Activated naive CD8-positive, alpha-beta T cell treated with anti-CD3 and anti-CD28 coated beads, Interleukin-2, amount 10 ng/mL, durations not matched to agents 7 days and 5 days (primary cell): ENCODE measurements around the gene BTNL2. TPM values are rescaled to one million over a fixed set of nuclear protein-coding genes. Genes with fewer than 3 reads are reported as not detected.
"Not testable (repeated sequence)": the region's sequence is repeated elsewhere in the genome, so short reads cannot be mapped to it uniquely, and the experiment has no call there.

Experiments used
- ATAC-seq: fragments of 150-1000 bp; cut with Tn5 transposase; one replicate; pipeline ENCODE4 v1.10.0; 2021; ENCODE audit warnings: low read depth, moderate library complexity
- POLR2A ChIA-PET: fragments of 350-600 bp; sonication (Branson Sonifier 250); formaldehyde crosslinking; loops from one replicate; lab custom pipeline; 2021; ENCODE audit warnings: antibody characterized with exemption; lab: Charles Lee
- DNase-seq: peaks from one replicate; pipeline ENCODE4 v3.0.0; 2021
- H3K27ac Mint-ChIP-seq: one replicate; pipeline ENCODE4 v1.8.0; 2022; ENCODE audit warnings: mild to moderate bottlenecking, mixed read lengths
- H3K27me3 Mint-ChIP-seq: one replicate; pipeline ENCODE4 v1.8.0; 2022; ENCODE audit warnings: mild to moderate bottlenecking, moderate library complexity, mixed read lengths
- H3K36me3 Mint-ChIP-seq: one replicate; pipeline ENCODE4 v1.8.0; 2021; ENCODE audit warnings: mild to moderate bottlenecking, mixed read lengths
- H3K4me1 Mint-ChIP-seq: one replicate; pipeline ENCODE4 v1.8.0; 2021; ENCODE audit warnings: mixed read lengths
- H3K4me3 Mint-ChIP-seq: one replicate; pipeline ENCODE4 v1.8.0; 2022; ENCODE audit warnings: mild to moderate bottlenecking, moderate library complexity, mixed read lengths
- H3K9me3 Mint-ChIP-seq: one replicate; pipeline ENCODE4 v1.8.0; 2021; ENCODE audit warnings: mixed read lengths
- total RNA-seq, 2 experiments: library from RNA; stranded (reverse); gene quantifications; one replicate each; pipeline ENCODE4 v1.2.3, GENCODE V29; 2021

Gene BTNL2
- total RNA-seq, 2 experiments from 2014 or later = not detected

GRCh38 chr6:32371803-32372202, 35.2 kb downstream of the BTNL2 start, which contains the start of gene TSBP1:
TSBP1 (minus strand) TSS chr6:32371903; CDS start chr6:32371706, 197 bp downstream.
- Mint-ChIP-seq H3K4me3 (no peak within 1 kb of the TSS), H3K9me3 (no peaks in the 10 kb centered on the region), H3K27ac (no peak within 1 kb of the TSS), H3K36me3 (no peaks in the 10 kb centered on the region), H3K27me3 (peaks cover 25% of the 10 kb centered on the region), H3K4me1 (no peaks in the 10 kb centered on the region)
- no peak for DNase-seq
- ATAC-seq = no peak
- POLR2A ChIA-PET = no interaction called here

- Mint-ChIP-seq H3K9me3 (no peaks in the 10 kb centered on the region), H3K36me3 (no peaks in the 10 kb centered on the region), H3K4me1 (no peaks in the 10 kb centered on the region), H3K4me3 (no peak overlapping the region), H3K27ac (no peak overlapping the region), H3K27me3 (peaks cover 26% of the 10 kb centered on the region)
- POLR2A ChIA-PET = no interaction called here
- ATAC-seq (no peak), DNase-seq (no peak)
Observed at GRCh38 chr6:32371229-32371628, 35.8 kb downstream of the BTNL2 start.

GRCh38 chr6:32370505-32370904, 36.5 kb downstream of the BTNL2 start:
- peaks cover 26% of the 10 kb centered on the region for H3K27me3 Mint-ChIP-seq
- ATAC-seq (no peak), DNase-seq (no peak)
- no peak overlapping the region for H3K27ac Mint-ChIP-seq
- no peaks in the 10 kb centered on the region for H3K4me1 Mint-ChIP-seq
- no peak overlapping the region for H3K4me3 Mint-ChIP-seq
- H3K9me3 Mint-ChIP-seq = no peaks in the 10 kb centered on the region
- POLR2A ChIA-PET = no interaction called here
- H3K36me3 Mint-ChIP-seq = no peaks in the 10 kb centered on the region

- POLR2A ChIA-PET = no interaction called here
- H3K4me3 Mint-ChIP-seq = no peak overlapping the region
- peaks cover 26% of the 10 kb centered on the region for H3K27me3 Mint-ChIP-seq
- ATAC-seq (no peak), DNase-seq (no peak)
- no peaks in the 10 kb centered on the region for H3K36me3 Mint-ChIP-seq
- H3K27ac Mint-ChIP-seq = no peak overlapping the region
- no peaks in the 10 kb centered on the region for H3K4me1 Mint-ChIP-seq
- H3K9me3 Mint-ChIP-seq = no peaks in the 10 kb centered on the region
Observed at GRCh38 chr6:32369660-32370059, 37.3 kb downstream of the BTNL2 start.

GRCh38 chr6:32367644-32368043, 39.3 kb downstream of the BTNL2 start:
- Mint-ChIP-seq H3K4me1 (no peaks in the 10 kb centered on the region), H3K27ac (no peak overlapping the region), H3K9me3 (no peaks in the 10 kb centered on the region), H3K36me3 (no peaks in the 10 kb centered on the region), H3K4me3 (no peak overlapping the region), H3K27me3 (peaks cover 26% of the 10 kb centered on the region)
- no peak for DNase-seq
- POLR2A ChIA-PET = no interaction called here
- ATAC-seq = no peak

- peaks cover 24% of the 10 kb centered on the region for H3K27me3 Mint-ChIP-seq
- DNase-seq, POLR2A ChIA-PET, ATAC-seq, H3K4me1 Mint-ChIP-seq, H3K27ac Mint-ChIP-seq, H3K4me3 Mint-ChIP-seq, H3K9me3 Mint-ChIP-seq, H3K36me3 Mint-ChIP-seq: not testable (repeated sequence)
Observed at GRCh38 chr6:32359225-32359624, 47.8 kb downstream of the BTNL2 start.

- POLR2A ChIA-PET, H3K9me3 Mint-ChIP-seq, H3K4me3 Mint-ChIP-seq, ATAC-seq, DNase-seq, H3K36me3 Mint-ChIP-seq, H3K27ac Mint-ChIP-seq, H3K4me1 Mint-ChIP-seq: not testable (repeated sequence)
- peaks cover 26% of the 10 kb centered on the region for H3K27me3 Mint-ChIP-seq
Observed at GRCh38 chr6:32358548-32358947, 48.4 kb downstream of the BTNL2 start.

GRCh38 chr6:32355018-32355417, 52.0 kb downstream of the BTNL2 start:
- no peak for ATAC-seq
- no peaks in the 10 kb centered on the region for H3K36me3 Mint-ChIP-seq
- H3K27me3 Mint-ChIP-seq = peaks cover 45% of the 10 kb centered on the region
- H3K9me3 Mint-ChIP-seq = no peaks in the 10 kb centered on the region
- H3K4me3 Mint-ChIP-seq = no peak overlapping the region
- POLR2A ChIA-PET = no interaction called here
- no peak for DNase-seq
- no peak overlapping the region for H3K27ac Mint-ChIP-seq
- H3K4me1 Mint-ChIP-seq = no peaks in the 10 kb centered on the region

- Mint-ChIP-seq H3K36me3 (no peaks in the 10 kb centered on the region), H3K4me3 (no peak overlapping the region), H3K4me1 (no peaks in the 10 kb centered on the region), H3K27ac (no peak overlapping the region), H3K27me3 (peaks cover 54% of the 10 kb centered on the region), H3K9me3 (no peaks in the 10 kb centered on the region)
- POLR2A ChIA-PET = no interaction called here
- no peak for ATAC-seq
- no peak for DNase-seq
Observed at GRCh38 chr6:32353348-32353747, 53.6 kb downstream of the BTNL2 start.

Other genes with a start within 250 kb of the BTNL2 start
- 10 to 100 TPM; 19.6 to 22.6 TPM for gene EGFL8, start 242.6 kb downstream of the BTNL2 start, total RNA-seq
- gene AGPAT1, start 231.1 kb downstream of the BTNL2 start, total RNA-seq = 10 to 100 TPM; 38.1 to 40.8 TPM
- 10 to 100 TPM; 44.5 to 49.5 TPM for gene RNF5, start 228.8 kb downstream of the BTNL2 start, total RNA-seq
- gene AGER, start 222.9 kb downstream of the BTNL2 start, total RNA-seq = 10 to 100 TPM; 47.4 to 52.3 TPM
- gene PBX2, start 217.0 kb downstream of the BTNL2 start, total RNA-seq = 100 to 1,000 TPM; 107 to 112 TPM
- 100 to 1,000 TPM; 251 to 260 TPM for gene GPSM3, start 214.5 kb downstream of the BTNL2 start, total RNA-seq
- under 1 TPM; 0.67 to 0.79 TPM for gene NOTCH4, start 183.1 kb downstream of the BTNL2 start, total RNA-seq
- gene TSBP1, start 35.3 kb downstream of the BTNL2 start, total RNA-seq = not detected
- 10 to 100 TPM; 25.8 to 26.1 TPM for gene HLA-DRA, start 32.7 kb upstream of the BTNL2 start, total RNA-seq
- under 1 TPM in 1 of 2 experiments, not detected in 1; 0.26 TPM for gene HLA-DRB5, start 123.1 kb upstream of the BTNL2 start, total RNA-seq
- gene HLA-DRB1, start 182.7 kb upstream of the BTNL2 start, total RNA-seq = 10 to 100 TPM; 11.8 to 12.1 TPM
- gene HLA-DQA1, start 230.2 kb upstream of the BTNL2 start, total RNA-seq = 1 to 10 TPM; 3.9 to 4.6 TPM